GM18498 (cell line): ENCODE measurements around the gene RPL11.
"Not testable (repeated sequence)": the region's sequence is repeated elsewhere in the genome, so short reads cannot be mapped to it uniquely, and the experiment has no call there.

Experiments
- ATAC-seq: cut with Tn5 transposase; IDR thresholded peaks from one replicate; pipeline ENCODE4 v1.9.1; 2021; ENCODE audit warnings: mild to moderate bottlenecking, moderate library complexity; ENCODE audit not compliant: unreplicated experiment

RPL11 gene

DNA sequence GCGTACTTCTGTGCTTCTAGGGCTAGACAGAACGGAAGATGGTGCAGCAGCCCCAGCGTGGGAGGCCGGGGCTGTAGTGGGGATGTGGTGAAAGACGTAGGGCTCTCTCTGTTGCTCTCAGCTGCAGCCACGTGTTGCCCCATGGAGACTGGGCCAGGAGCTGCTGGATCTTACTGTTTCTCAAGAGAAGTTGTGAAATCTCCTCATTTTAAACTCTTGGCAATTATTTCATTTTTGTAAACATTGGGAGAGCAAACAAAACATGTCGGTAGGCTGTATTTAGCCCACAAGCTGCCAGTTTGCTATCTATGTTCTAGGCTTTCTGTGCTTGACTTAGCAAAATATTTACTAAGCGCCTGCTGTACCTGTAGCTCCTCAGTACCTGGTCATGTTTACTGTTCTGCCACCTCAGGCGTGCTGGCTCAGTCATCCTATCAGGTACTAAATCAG is 35.8 kb downstream of the RPL11 start:
- no peak for ATAC-seq

DNA sequence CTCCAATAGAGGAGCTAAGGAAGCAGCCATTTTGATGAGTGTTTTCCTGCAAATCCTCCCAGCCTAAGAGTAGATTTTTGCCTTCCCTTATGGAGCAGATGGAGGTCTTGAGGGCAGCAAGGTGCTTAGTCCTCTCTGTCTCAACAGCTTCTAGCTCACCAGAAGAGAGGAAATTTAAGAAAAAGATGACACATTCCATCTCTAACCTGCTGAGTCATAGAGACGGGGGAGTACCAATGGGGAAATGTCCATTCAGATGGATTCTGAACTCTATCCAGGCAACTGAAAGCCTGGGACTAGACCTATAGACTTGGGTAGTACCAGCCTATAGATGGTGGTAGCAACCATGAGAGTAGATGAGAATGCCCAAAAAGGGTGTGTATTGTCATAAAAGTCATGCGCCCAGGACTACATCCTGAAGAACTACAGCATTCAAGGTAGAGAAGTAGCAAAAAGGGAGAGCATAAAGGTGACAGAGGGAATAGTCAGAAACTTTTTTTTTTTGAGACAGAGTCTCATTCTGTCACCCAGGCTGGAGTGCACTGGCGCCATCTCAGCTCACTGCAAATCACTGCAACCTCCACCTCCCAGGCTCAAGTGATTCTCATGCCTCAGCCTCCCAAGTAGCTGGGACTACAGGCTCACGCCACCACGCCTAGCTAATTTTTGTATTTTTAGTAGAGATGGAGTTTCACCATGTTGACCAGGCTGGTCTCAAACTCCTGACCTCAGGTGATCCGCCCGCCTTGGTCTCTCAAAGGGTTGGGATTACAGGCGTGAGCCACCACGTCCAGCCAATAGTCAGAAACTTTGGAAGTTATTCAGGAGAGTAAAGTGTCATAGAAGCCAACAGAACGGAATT is 41.0 kb downstream of the RPL11 start:
- no peak for ATAC-seq

DNA sequence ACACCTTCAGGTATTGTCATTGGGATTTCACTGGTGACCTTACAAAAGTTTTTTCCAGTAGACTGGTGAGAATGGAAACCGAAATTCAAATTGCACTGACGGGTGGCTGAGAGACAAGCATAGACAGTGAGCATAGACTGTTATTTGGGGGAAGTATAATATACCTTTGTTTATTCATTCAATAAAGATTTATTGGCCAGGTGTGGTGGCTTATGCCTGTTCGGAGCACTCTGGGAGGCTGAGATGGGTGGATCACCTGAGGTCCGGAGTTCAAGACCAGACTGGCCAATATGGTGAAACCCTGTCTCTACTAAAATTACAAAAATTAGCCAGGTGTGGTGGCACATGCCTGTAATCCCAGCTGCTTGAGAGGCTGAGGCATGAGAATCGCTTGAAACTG is 41.7 kb downstream of the RPL11 start:
- ATAC-seq: not testable (repeated sequence)

DNA sequence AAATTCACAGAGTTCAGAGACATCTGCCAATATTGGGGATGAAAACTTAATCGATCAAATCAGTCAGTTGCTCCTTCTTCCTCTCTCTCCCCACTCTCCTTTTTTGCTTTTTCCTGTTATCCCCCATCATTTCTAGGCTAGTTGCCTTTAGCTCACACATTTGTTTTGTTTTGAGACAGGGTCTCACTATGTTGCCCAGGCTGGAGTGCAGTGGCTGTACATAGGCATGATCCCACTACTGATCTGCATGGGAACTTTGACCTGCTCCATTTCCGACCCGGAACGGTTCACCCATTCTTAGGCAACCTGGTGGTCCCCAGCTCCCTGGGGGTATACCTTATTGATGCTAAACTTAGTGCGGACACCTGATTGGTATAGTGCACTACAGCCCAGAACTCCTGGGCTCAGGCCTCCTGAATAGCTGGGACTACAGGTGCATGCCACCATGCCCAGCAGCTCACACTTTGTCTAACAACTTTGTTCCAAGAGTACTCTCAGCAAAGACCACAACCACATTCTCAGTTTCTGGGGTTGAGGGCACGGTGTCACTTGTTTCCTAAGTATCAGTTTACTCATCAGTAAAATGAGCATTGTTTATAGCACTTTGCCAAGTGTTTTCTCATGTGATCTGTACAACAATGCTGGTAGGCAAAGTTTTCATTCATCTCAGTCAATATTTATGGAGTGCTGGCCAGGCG is 45.0 kb downstream of the RPL11 start:
- no peak for ATAC-seq

DNA sequence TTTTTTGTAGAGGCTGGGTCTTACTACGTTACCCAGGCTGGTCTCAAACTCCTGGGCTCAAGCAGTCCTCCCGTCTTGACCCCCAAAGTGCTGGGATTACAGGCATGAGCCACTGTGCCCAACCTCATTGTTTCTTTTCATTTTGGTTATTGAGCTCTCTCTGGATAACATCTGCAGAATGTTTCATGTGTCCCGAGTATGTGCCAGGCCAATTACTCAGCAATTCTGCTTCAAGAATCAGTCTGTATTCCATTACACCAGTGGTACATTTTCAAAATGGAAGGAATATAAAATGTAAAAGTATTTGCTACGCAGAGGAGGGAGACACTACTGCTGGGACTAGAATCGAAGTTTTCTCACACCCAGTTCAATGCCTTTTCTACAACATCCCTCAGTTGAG is 50.0 kb downstream of the RPL11 start:
- no peak for ATAC-seq

DNA sequence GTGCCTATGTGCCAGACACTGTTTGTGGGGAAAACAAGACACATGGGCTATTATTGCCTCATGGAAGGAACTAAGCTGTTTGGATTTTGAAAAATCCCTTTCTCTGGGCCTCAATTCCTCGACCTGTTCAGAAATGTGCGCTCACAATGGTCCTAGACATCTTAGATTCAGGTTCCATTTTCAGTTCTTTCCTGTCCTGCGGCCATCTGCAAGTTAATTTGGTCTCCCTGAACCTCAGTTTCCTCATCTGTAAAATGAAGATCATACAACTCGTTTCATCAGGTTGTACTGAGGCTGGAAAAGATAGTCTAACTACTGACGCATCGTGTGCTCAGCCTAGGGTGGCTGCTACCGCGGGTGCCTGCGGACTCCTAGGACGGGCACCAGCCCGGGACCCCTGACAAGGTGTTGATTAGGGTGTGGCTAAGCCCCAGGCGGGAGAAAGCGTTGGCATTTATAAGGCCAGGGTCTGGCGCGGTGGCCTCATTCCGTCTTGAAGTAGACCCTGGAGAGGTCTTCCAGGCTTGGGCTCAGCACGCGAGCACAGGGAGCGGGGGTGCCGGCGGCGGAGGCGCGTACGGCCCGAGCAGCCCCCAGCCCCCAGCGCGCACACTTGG is 51.2 kb downstream of the RPL11 start:
- ATAC-seq: peak; percentile 13

DNA sequence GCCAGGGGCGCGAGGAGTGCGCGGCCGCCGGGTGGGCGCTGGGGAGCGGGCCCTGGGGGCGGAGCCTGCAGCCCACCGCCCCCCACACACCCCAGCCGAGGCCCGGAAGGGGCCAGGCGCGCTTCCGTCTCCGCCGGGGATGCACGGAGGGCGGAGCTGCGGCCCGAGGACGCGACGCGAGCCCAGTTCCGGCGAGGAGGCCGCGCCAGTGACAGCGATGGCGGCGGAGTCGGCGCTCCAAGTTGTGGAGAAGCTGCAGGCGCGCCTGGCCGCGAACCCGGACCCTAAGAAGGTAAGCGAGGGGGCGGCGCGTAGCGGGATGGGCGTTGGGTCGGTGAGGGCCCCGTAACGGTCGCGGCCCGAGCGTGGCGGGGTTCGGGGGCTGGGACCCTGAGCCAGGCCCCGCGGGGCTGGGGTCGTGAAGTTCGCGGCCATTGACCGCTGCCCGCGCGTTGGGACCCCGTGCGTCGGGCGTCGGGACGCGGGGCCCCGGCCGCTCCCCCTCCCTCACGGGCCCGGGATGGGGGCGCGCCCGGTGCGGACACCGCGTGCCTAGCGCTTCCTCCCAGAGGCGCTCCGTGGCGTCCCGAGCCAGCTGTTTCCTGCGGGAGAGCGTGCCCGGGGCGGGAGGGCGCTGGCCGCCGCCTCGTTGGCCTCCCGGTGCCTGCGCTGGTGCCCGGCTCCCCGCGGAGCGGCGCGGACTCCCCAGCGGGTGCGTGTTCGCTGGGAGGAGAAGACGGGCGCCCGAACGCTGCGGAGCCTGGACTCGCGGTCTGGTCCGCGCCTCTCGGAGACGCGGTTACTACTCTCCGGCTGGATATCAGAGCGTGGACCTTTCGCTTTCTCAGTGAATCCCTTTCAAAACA is 51.9 kb downstream of the RPL11 start, which contains the start of gene ELOA:
Gene ELOA (plus strand): TSS at position 185 of the 866 bp plus-strand sequence. CDS start 33 bp downstream, at position 218.
- ATAC-seq: peak; percentile 81

DNA sequence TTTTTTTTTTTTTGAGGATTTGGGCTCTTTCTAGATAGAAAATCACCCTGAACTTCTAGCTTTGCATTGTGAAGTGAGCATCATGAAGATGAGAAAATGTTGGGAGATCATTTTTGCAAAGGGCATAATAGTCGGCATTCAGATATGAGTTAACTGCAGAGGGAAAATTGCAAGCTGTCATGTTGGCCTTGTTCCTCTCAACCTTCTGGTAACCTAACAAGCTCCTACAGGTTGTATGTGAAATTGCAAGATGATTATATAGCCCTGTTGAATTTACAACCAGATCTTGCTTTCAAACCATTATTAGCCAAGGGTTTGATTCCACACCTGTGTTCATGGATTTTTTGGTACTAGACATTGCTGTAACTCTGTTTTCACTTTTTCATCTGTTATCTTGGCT is 53.9 kb downstream of the RPL11 start:
- ATAC-seq: no peak
